Large intestine (tissue), 3 donors: ENCODE measurements around the gene FLRT1. TPM values are rescaled to one million over a fixed set of nuclear protein-coding genes. Genes with fewer than 3 reads are reported as not detected.
A peak's percentile ranks its signal among the peaks of the same experiment; 100 is the strongest.
"Not testable (repeated sequence)": the region's sequence is repeated elsewhere in the genome, so short reads cannot be mapped to it uniquely, and the experiment has no call there.

Source experiments
- DNase-seq, 2 donors: peaks; one replicate each; pipeline versions ENCODE4 v3.0.0 to v3.0.0-alpha.2; 2013
- H3K27ac ChIP-seq: one replicate; pipeline ENCODE4 v1.5.1; 2013; ENCODE audit warnings: low read length
- H3K27me3 ChIP-seq: 2 replicates; pipeline ENCODE4 v1.6.1; 2013; ENCODE audit warnings: low read length; ENCODE audit not compliant: control insufficient read depth, insufficient read depth
- H3K36me3 ChIP-seq: 2 replicates; pipeline ENCODE4 v1.6.1; 2013; ENCODE audit warnings: low read length; ENCODE audit not compliant: control insufficient read depth, insufficient read depth
- H3K4me1 ChIP-seq: one replicate; pipeline ENCODE4 v1.6.1; 2013; ENCODE audit warnings: low read length; ENCODE audit not compliant: control insufficient read depth, insufficient read depth
- H3K4me3 ChIP-seq: one replicate; pipeline ENCODE4 v1.5.1; 2013; ENCODE audit warnings: low read length
- H3K9me3 ChIP-seq: one replicate; pipeline ENCODE4 v1.6.1; 2013; ENCODE audit warnings: mild to moderate bottlenecking, low read depth, low read length, moderate library complexity; ENCODE audit not compliant: control insufficient read depth
- WGBS: methylation state at CpG from one replicate; pipeline ENCODE4 v1.1.5; 2013; ENCODE audit warnings: low lambda C conversion rate; ENCODE audit not compliant: insufficient coverage; 5-methylcytosine and 5-hydroxymethylcytosine counted together
- polyA plus RNA-seq: library from polyadenylated mRNA; unstranded; fragments of 120-200 nt; gene quantifications from one replicate; pipeline ENCODE4 v1.2.1, GENCODE V29; 2013

The FLRT1 gene
- polyA plus RNA-seq, 1 donor, result 1.9 TPM

DNA sequence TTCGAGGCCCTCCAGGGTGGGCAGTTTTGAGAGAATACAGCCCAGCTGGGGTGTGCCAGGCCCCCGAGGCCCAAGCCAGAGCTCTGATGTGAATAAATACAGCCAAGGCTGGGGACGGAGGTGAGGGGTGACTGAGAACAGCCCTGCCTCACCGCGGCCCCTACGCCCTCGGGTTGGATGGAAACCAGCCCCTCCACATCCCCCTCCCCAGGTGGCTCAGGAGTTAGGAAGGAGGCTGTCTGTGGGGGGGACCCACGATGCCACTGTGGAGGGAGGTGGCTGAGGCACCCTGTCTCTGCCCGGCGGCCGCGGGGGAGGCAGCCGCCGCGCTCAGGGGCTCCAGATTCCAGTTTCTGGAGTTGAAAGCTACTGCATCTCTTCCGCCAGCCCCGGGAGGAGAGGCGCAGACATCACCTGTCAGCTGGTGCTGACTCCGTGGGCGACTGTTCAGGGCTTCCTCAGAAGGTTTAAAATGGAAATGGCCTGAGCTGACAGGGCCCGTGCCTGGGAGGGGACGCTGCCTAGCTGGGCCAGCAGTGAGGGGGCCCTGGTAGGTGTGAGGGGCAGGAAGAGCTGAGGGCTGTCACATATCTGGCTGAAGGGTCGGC, 1.4 kb downstream of the FLRT1 start:
- DNase-seq, result no peak
- H3K27me3 ChIP-seq, result peaks cover 41% of the 10 kb centered on the region
- no peak overlapping the region for H3K27ac ChIP-seq
- H3K9me3 ChIP-seq, result peaks cover 3% of the 10 kb centered on the region
- H3K36me3 ChIP-seq, result no peaks in the 10 kb centered on the region
- WGBS, result no CpG with 5 or more reads among the region's 23 CpGs
- no peaks in the 10 kb centered on the region for H3K4me1 ChIP-seq
- peak overlapping the region; percentile 16 for H3K4me3 ChIP-seq

DNA sequence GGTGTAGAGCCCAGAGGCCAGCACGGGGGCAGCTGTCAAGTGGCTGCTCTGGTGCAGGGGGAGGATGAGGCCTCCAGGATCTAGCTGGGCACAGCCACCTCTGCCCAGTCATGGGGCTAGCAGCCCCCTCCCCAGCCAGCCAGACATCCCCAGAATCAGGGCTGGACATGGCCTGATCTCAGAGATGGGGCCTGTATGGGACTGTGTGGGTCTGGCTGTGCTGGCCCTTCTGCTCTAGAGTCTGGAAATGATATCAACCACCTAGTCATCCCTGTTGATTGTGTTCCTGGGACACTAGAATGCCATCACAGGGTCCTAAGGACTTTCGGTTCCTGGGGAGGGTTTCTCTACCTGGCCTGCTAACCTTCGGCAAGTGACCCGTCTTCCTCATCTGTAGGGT, 2.8 kb downstream of the FLRT1 start:
- H3K27me3 ChIP-seq, result peaks cover 39% of the 10 kb centered on the region
- no peak for DNase-seq

GRCh38 chr11:64039012-64039665, 3.4 kb downstream of the FLRT1 start:
- WGBS, result no CpG with 5 or more reads among the region's 16 CpGs
- Histone ChIP-seq H3K4me3 (no peak overlapping the region), H3K4me1 (no peaks in the 10 kb centered on the region), H3K27me3 (peaks cover 34% of the 10 kb centered on the region), H3K27ac (no peak overlapping the region), H3K9me3 (peaks cover 3% of the 10 kb centered on the region), H3K36me3 (no peaks in the 10 kb centered on the region)
- no peak for DNase-seq

More for the DNA sequence above, 2.8 kb downstream of the FLRT1 start:
- H3K36me3 ChIP-seq, result no peaks in the 10 kb centered on the region
- H3K4me3 ChIP-seq, result no peak overlapping the region
- no peak overlapping the region for H3K27ac ChIP-seq
- peaks cover 3% of the 10 kb centered on the region for H3K9me3 ChIP-seq
- H3K4me1 ChIP-seq, result no peaks in the 10 kb centered on the region
- WGBS, result no CpG with 5 or more reads among the region's 4 CpGs

GRCh38 chr11:64040684-64041322, 5.1 kb downstream of the FLRT1 start:
- no peaks in the 10 kb centered on the region for H3K36me3 ChIP-seq
- H3K9me3 ChIP-seq, result peaks cover 3% of the 10 kb centered on the region
- DNase-seq, result no peak
- H3K4me3 ChIP-seq, result no peak overlapping the region
- WGBS, result 80% methylated on average over 2 of the region's 20 CpGs
- H3K4me1 ChIP-seq, result no peaks in the 10 kb centered on the region
- no peak overlapping the region for H3K27ac ChIP-seq
- H3K27me3 ChIP-seq, result peaks cover 21% of the 10 kb centered on the region

GRCh38 chr11:64041846-64042245, 6.1 kb downstream of the FLRT1 start:
- Histone ChIP-seq H3K27ac (no peak overlapping the region), H3K4me1 (no peaks in the 10 kb centered on the region), H3K9me3 (peaks cover 3% of the 10 kb centered on the region), H3K4me3 (no peak overlapping the region), H3K36me3 (no peaks in the 10 kb centered on the region), H3K27me3 (peaks cover 12% of the 10 kb centered on the region)
- no peak for DNase-seq
- WGBS, result no CpG with 5 or more reads among the region's 9 CpGs

DNA sequence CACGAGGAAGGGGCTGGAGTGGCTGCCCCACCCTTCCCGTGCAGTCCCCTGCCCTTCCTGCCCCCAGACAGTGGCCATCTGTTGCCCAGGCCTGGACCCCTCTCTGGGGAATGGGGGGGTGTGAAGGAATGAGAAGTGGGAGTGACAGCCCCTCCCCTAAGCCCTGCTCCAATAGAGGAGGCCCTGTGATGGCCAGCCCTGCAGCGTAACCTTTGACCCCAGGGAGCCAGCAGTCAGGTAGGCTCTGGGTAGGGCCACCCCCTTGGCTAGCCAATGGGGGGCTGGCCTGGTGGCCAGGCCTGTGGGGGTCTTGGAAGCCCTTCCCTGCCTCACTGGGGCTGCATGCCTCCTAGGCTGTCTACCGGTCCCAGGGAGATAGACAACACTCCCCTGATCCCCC, 6.6 kb downstream of the FLRT1 start:
- Histone ChIP-seq H3K36me3 (no peaks in the 10 kb centered on the region), H3K27ac (no peak overlapping the region), H3K4me3 (no peak overlapping the region), H3K27me3 (peaks cover 7% of the 10 kb centered on the region), H3K9me3 (no peaks in the 10 kb centered on the region), H3K4me1 (no peaks in the 10 kb centered on the region)
- DNase-seq, result no peak
- WGBS, result no CpG with 5 or more reads among the region's 4 CpGs

GRCh38 chr11:64043545-64043944, 7.8 kb downstream of the FLRT1 start:
- no CpG with 5 or more reads among the region's 5 CpGs for WGBS
- no peaks in the 10 kb centered on the region for H3K36me3 ChIP-seq
- no peaks in the 10 kb centered on the region for H3K4me1 ChIP-seq

DNA sequence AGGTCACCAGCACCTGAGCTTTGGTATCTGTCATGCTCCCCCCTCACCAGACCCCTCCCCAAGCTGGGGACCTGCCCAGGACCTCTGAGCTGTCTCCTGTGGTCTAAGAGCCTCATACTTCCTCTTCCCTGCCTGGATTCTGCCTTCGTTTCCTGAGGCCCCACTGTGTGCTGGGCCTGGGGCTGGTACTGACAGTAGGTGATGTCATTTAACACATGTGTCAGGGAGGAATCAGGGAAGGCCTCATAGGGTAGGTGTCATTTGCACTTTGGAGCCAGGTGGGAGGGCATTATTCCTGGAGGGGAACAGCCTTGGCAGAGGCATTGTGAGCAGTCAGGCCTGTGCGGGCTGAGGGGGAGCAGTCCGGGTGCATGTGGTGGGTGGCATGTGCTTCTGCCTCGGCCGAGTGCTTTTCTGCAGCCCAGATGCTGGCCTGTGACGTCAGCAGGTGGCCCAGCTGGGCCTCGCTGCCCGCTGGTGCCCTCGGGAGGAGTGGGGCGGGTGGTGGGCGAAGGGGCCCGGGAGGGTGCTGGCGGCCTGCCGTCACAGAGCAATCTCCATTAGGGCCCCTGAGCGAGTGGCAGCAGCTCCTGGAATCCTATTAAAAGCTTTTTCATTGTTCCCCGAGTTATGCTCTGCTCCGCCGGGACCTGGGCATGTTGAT, 9.1 kb downstream of the FLRT1 start:
- Histone ChIP-seq H3K4me1 (no peaks in the 10 kb centered on the region), H3K9me3 (no peaks in the 10 kb centered on the region), H3K27me3 (no peaks in the 10 kb centered on the region), H3K27ac (no peak overlapping the region), H3K4me3 (no peak overlapping the region), H3K36me3 (no peaks in the 10 kb centered on the region)
- no peak for DNase-seq
- no CpG with 5 or more reads among the region's 18 CpGs for WGBS

More at GRCh38 chr11:64043545-64043944, 7.8 kb downstream of the FLRT1 start:
- Histone ChIP-seq H3K4me3 (no peak overlapping the region), H3K9me3 (no peaks in the 10 kb centered on the region), H3K27ac (no peak overlapping the region), H3K27me3 (no peaks in the 10 kb centered on the region)
- no peak for DNase-seq

- no peak for DNase-seq
- H3K9me3 ChIP-seq, result no peaks in the 10 kb centered on the region
- no CpG with 5 or more reads among the region's 2 CpGs for WGBS
- H3K36me3 ChIP-seq, result no peaks in the 10 kb centered on the region
- no peaks in the 10 kb centered on the region for H3K27me3 ChIP-seq
- no peak overlapping the region for H3K27ac ChIP-seq
- H3K4me1 ChIP-seq, result no peaks in the 10 kb centered on the region
- no peak overlapping the region for H3K4me3 ChIP-seq
Observed at GRCh38 chr11:64045700-64046099, 10.0 kb downstream of the FLRT1 start.

DNA sequence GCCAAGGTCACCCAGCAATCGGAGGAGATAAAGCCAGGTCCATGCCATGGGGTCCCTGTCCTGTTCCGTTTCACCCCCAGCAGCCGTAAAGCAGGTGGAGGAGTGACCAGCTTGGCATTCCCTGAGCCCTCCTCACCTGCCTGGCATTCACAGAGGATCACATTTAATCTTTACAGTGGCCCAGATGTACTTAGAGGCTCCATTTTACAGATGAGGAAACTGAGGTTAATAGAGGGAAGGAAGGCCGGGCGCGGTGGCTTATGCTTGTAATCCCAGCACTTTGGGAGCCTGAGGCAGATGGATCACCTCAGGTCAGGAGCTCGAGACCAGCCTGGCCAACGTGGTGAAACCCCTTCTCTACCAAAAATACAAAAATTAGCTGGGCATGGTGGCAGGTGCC, 11.6 kb downstream of the FLRT1 start:
- H3K27me3 ChIP-seq, H3K4me3 ChIP-seq, H3K9me3 ChIP-seq, H3K36me3 ChIP-seq, H3K27ac ChIP-seq, DNase-seq, H3K4me1 ChIP-seq: not testable (repeated sequence)
- WGBS, result no CpG with 5 or more reads among the region's 8 CpGs
